Measurements from ENCODE around the gene CUEDC1. TPM values are rescaled to one million over a fixed set of nuclear protein-coding genes. Genes with fewer than 3 reads are reported as not detected.

CUEDC1 gene
- total RNA-seq, 1 experiment from 2014 or later, result 27.5 TPM

DNA sequence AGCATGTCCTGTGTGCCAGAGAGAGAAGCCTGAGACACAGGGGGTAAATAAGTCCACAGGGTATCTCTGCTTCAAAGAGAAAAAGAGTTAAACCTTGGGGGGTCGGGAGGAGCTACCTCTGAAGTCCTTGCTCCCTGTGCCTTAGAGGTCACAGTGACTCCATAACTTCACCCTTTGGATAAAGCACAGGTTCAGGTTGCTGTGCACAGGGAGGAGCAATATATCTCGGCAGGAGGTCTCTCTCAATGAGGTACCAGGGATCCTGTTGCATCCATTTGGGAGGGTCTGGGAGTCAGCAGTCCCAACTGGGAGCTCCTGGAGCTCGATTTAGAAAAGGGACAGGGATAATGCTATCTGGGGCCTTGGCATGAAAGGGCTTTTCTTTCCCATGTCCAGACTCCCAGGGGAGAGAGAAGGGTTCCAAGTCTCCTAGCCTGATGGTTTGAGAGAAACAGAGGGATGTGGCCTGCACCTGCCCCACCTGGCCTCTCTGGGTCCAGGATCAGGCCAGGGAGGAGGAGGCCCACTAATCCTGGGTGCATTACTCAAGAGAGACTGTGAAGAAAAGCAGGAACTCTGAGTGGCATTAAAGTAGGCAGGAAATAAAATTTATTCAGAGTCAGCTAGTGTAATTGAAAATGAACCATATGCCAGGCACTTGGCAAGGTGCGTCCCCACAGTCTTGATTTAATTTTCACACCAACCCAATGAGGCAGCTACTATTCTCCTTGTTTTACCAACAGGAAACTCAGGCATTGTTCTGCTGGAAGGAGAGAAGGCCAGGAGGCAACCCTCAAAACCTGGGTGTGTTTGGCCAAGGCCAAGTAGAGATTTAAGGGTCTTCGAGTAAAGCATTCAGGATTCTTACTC lies 40.7 kb downstream of the CUEDC1 start:
- no peaks in the 10 kb centered on the region for H3K36me3 ChIP-seq (ENCODE audit: control insufficient read depth, insufficient read depth, low read length)
- no peak overlapping the region for H3K4me3 ChIP-seq (ENCODE audit: low read depth, low read length)
- H3K27ac Mint-ChIP-seq (ENCODE audit: unreplicated experiment), result no peak overlapping the region
- DNase-seq, result no peak
- H3K27me3 Mint-ChIP-seq (ENCODE audit: insufficient read depth, unreplicated experiment), result no peaks in the 10 kb centered on the region
- TF ChIP-seq, protein P1, sequence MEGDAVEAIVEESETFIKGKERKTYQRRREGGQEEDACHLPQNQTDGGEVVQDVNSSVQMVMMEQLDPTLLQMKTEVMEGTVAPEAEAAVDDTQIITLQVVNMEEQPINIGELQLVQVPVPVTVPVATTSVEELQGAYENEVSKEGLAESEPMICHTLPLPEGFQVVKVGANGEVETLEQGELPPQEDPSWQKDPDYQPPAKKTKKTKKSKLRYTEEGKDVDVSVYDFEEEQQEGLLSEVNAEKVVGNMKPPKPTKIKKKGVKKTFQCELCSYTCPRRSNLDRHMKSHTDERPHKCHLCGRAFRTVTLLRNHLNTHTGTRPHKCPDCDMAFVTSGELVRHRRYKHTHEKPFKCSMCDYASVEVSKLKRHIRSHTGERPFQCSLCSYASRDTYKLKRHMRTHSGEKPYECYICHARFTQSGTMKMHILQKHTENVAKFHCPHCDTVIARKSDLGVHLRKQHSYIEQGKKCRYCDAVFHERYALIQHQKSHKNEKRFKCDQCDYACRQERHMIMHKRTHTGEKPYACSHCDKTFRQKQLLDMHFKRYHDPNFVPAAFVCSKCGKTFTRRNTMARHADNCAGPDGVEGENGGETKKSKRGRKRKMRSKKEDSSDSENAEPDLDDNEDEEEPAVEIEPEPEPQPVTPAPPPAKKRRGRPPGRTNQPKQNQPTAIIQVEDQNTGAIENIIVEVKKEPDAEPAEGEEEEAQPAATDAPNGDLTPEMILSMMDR (IDR thresholded peaks at IDR 0.05; ENCODE audit: insufficient read depth in 1 of 2, low read depth in 1 of 2, low read length in 1 of 2, severe bottlenecking in 1 of 2, unreplicated experiment in 1 of 2), result no peak
- peaks cover 19% of the 10 kb centered on the region for H3K4me1 ChIP-seq
- no TSS peak for BruUV-seq (replicated peaks)
- H3K4me1 Mint-ChIP-seq (ENCODE audit: low read depth, unreplicated experiment), result peaks cover 22% of the 10 kb centered on the region
- POLR2A ChIA-PET, result interaction anchor here (0.6 kb wide), 1 partner anchor 13 kb away, joined by 3 read pairs; no protein-coding TSS in a partner anchor
- H3K36me3 Mint-ChIP-seq (ENCODE audit: insufficient read depth, unreplicated experiment), result peaks cover 6% of the 10 kb centered on the region
- CTCF ChIA-PET, result no interaction called here
- H3K9me3 Mint-ChIP-seq (ENCODE audit: unreplicated experiment), result no peaks in the 10 kb centered on the region
- H3K9me3 ChIP-seq, result no peaks in the 10 kb centered on the region
- no peaks in the 10 kb centered on the region for H3K27me3 ChIP-seq (replicated peaks; ENCODE audit: control insufficient read depth, insufficient read depth, low read length)
- no peak overlapping the region for H3K4me3 Mint-ChIP-seq (ENCODE audit: unreplicated experiment)
- intact Hi-C loops (cut with micrococcal nuclease; ENCODE audit: unreplicated experiment), result no loop called here

DNA sequence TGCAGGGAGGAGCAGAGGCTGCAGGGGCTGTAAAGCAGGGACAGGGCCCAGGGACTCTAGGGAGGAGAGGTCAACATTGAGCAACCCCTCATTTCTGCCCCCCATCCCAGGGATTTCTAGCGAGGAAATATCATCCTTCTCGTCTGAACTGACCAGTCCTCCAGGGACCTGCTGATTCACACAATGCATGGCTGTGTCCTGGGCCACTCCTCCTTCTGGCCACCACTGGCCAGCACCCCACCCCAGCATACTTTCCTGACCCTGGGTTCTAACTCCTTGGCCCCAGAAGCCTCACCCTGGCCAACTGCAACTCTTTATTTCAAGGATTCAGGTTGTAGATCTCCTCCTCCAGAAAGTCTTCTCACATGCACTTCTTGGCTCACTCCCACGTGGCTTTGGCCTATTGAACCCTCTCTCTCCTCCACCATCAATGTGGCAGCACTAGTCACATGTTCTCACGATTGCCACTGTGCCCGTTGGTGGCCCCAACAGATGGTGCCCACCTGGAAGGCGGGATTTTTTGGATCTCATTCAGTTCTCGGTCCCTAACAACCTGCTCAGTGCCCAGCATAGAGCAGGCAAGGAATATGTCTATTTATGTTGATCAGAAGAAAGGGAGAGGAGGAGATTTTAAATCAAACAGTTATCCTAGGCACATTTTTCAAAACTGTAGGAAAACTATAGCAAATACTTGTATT lies 41.5 kb downstream of the CUEDC1 start:
- POLR2A ChIA-PET, result no interaction called here
- no TSS peak for BruUV-seq (replicated peaks)
- TF ChIP-seq, protein P1 (IDR thresholded peaks at IDR 0.05; ENCODE audit: insufficient read depth in 1 of 2, low read depth in 1 of 2, low read length in 1 of 2, severe bottlenecking in 1 of 2, unreplicated experiment in 1 of 2), result no peak
- no peaks in the 10 kb centered on the region for H3K27me3 ChIP-seq (replicated peaks; ENCODE audit: control insufficient read depth, insufficient read depth, low read length)
- Mint-ChIP-seq H3K27ac (ENCODE audit: unreplicated experiment) (no peak overlapping the region), H3K4me3 (ENCODE audit: unreplicated experiment) (no peak overlapping the region), H3K9me3 (ENCODE audit: unreplicated experiment) (no peaks in the 10 kb centered on the region), H3K27me3 (ENCODE audit: insufficient read depth, unreplicated experiment) (no peaks in the 10 kb centered on the region), H3K4me1 (ENCODE audit: low read depth, unreplicated experiment) (peaks cover 22% of the 10 kb centered on the region), H3K36me3 (ENCODE audit: insufficient read depth, unreplicated experiment) (peaks cover 6% of the 10 kb centered on the region)
- CTCF ChIA-PET, result no interaction called here
- peaks cover 16% of the 10 kb centered on the region for H3K4me1 ChIP-seq
- no peak overlapping the region for H3K4me3 ChIP-seq (ENCODE audit: low read depth, low read length)
- no peak for DNase-seq
- H3K9me3 ChIP-seq, result no peaks in the 10 kb centered on the region
- intact Hi-C loops (cut with micrococcal nuclease; ENCODE audit: unreplicated experiment), result no loop called here
- H3K36me3 ChIP-seq (ENCODE audit: control insufficient read depth, insufficient read depth, low read length), result no peaks in the 10 kb centered on the region

DNA sequence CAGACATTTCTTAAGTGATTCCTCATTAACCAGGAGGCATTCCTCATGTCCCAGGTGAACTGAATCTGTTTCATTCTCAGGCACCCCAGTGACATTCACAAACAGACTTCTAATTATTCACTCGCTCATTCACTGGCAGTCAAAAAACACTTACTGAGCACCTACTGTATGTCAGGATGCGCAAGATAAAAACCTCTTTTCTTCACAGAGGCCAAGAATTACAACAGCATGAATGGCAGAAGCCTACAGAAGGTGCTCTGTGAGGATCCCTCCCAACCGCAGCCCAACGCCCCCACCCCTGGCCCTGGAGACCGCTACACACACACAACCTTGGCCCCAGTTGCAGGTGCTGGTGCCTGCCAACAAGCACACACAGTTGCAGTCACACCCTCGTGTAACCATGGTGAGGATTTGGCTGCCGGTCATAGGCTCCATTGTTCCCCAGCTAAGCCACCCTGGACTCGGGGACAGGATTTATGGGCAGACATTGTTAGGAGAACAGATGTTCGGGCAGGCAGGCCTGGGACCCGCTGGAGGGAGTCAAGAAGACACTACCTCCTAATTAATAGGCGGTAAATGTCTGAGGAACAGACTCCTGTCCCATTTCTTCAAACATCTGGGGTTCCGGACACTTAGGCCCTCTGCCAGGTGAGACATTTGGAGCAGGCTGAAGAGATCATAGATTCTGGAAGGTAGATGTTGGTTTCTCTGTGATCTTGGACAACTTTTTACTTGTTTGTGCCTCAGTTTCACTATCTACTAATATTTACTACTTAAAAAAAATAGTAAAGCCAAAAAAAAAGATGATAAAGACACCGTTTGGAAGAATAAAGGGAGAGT lies 43.2 kb downstream of the CUEDC1 start:
- intact Hi-C loops (cut with micrococcal nuclease; ENCODE audit: unreplicated experiment), result no loop called here
- peaks cover 6% of the 10 kb centered on the region for H3K36me3 Mint-ChIP-seq (ENCODE audit: insufficient read depth, unreplicated experiment)
- Histone ChIP-seq H3K4me1 (no peaks in the 10 kb centered on the region; the same call in 1 of the 2 replicates), H3K9me3 (no peaks in the 10 kb centered on the region), H3K4me3 (ENCODE audit: low read depth, low read length) (no peak overlapping the region), H3K27me3 (replicated peaks; ENCODE audit: control insufficient read depth, insufficient read depth, low read length) (no peaks in the 10 kb centered on the region), H3K36me3 (ENCODE audit: control insufficient read depth, insufficient read depth, low read length) (no peaks in the 10 kb centered on the region)
- H3K4me1 Mint-ChIP-seq (ENCODE audit: low read depth, unreplicated experiment), result peaks cover 14% of the 10 kb centered on the region
- DNase-seq, result no peak
- BruUV-seq (replicated peaks), result no TSS peak
- ChIA-PET POLR2A (no interaction called here), CTCF (no interaction called here)
- H3K4me3 Mint-ChIP-seq (ENCODE audit: unreplicated experiment), result no peak overlapping the region
- TF ChIP-seq, protein P1 (IDR thresholded peaks at IDR 0.05; ENCODE audit: insufficient read depth in 1 of 2, low read depth in 1 of 2, low read length in 1 of 2, severe bottlenecking in 1 of 2, unreplicated experiment in 1 of 2), result no peak
- no peak overlapping the region for H3K27ac Mint-ChIP-seq (ENCODE audit: unreplicated experiment)
- no peaks in the 10 kb centered on the region for H3K27me3 Mint-ChIP-seq (ENCODE audit: insufficient read depth, unreplicated experiment)
- H3K9me3 Mint-ChIP-seq (ENCODE audit: unreplicated experiment), result no peaks in the 10 kb centered on the region

All from Caco-2 (cell line).